ENCODE results near the gene GNG7.

DNA sequence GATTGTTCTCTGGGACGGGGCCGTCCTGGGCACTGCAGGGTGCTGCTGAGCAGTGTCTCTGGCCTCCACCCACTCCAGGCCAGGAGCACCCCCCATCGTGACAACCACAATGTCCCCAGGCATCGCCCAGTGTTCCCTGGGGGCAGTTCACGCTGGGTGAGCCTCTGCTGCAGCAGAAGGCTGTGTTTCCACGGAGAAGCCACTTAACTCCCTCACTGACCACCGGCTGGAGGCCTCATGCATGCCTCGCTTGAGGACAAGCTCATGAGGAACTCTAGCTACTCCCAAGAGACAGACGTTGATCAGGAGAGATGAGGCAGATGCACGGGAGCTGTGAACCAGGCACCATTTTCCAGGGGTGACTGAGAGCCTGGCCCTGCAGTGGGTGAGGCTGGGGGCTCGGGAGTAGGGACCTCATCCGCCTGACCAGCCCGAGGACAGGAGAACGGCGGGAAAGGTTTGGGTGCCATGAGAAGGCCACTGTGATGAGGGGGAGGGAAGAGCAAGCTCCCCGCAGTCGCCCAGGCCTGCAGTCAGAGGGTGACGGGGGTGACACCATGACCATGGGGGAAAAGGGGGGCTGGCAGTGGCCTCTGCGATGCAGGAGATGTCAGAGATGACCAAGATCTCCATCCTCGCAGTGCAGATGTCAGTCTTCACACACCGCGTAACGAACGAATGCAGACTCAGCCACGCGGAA, 32.2 kb upstream of the GNG7 start:
- no peak for TF ChIP-seq CTCF (IDR thresholded peaks at IDR 0.05)
- TF ChIP-seq POLR2AphosphoS5 (IDR thresholded peaks at IDR 0.05) = no peak
- TF ChIP-seq POLR2A (IDR thresholded peaks at IDR 0.05) = no peak
